Measurements from ENCODE around the gene RGS8.
"Not testable (repeated sequence)": the region's sequence is repeated elsewhere in the genome, so short reads cannot be mapped to it uniquely, and the experiment has no call there.

The RGS8 gene

GRCh38 chr1:182702826-182703524 lies 18.6 kb upstream of the RGS8 start:
- DNase-seq: no peak

- DNase-seq: no peak
Observed at GRCh38 chr1:182700351-182700709, 15.9 kb upstream of the RGS8 start.

- peak; percentile 61 for DNase-seq
Observed at GRCh38 chr1:182699393-182700350, 15.3 kb upstream of the RGS8 start.

GRCh38 chr1:182698971-182699370 lies 14.6 kb upstream of the RGS8 start:
- no peak for DNase-seq

GRCh38 chr1:182693139-182693538 lies 8.8 kb upstream of the RGS8 start:
- DNase-seq: not testable (repeated sequence)

GRCh38 chr1:182690886-182691443 lies 6.6 kb upstream of the RGS8 start:
- DNase-seq: no peak

GRCh38 chr1:182688436-182689205 lies 4.2 kb upstream of the RGS8 start:
- no peak for DNase-seq

- DNase-seq: no peak
Observed at GRCh38 chr1:182687361-182687760, 3.0 kb upstream of the RGS8 start.

- no peak for DNase-seq
Observed at GRCh38 chr1:182686446-182686845, 2.1 kb upstream of the RGS8 start.

GRCh38 chr1:182685215-182685614 lies 828 bp upstream of the RGS8 start:
- no peak for DNase-seq

GRCh38 chr1:182682898-182683501 lies 1.4 kb downstream of the RGS8 start:
- DNase-seq: no peak

- no peak for DNase-seq
Observed at GRCh38 chr1:182682406-182682805, 2.0 kb downstream of the RGS8 start.

GRCh38 chr1:182681568-182681912 lies 2.8 kb downstream of the RGS8 start:
- DNase-seq: no peak

- no peak for DNase-seq
Observed at GRCh38 chr1:182680901-182681567, 3.4 kb downstream of the RGS8 start.

- no peak for DNase-seq
Observed at GRCh38 chr1:182680408-182680807, 4.0 kb downstream of the RGS8 start.

GRCh38 chr1:182679684-182680083 lies 4.7 kb downstream of the RGS8 start:
- DNase-seq: no peak

GRCh38 chr1:182677397-182678098 lies 6.8 kb downstream of the RGS8 start:
- no peak for DNase-seq

- no peak for DNase-seq
Observed at GRCh38 chr1:182676274-182676673, 8.1 kb downstream of the RGS8 start.

- DNase-seq: no peak
Observed at GRCh38 chr1:182674346-182675246, 9.8 kb downstream of the RGS8 start.

GRCh38 chr1:182672487-182672836 lies 11.9 kb downstream of the RGS8 start:
- DNase-seq: no peak

All from right kidney (tissue), 1 donor.